ENCODE measurements around the gene DNAAF2.
"Not testable (repeated sequence)": the region's sequence is repeated elsewhere in the genome, so short reads cannot be mapped to it uniquely, and the experiment has no call there.

The DNAAF2 gene

GRCh38 chr14:49634547-49635334 lies at the start of gene DNAAF2:
Gene DNAAF2, minus strand, starts transcription at chr14:49635244. Its CDS starts 95 bp downstream, at chr14:49635149.
- DNase-seq (ENCODE audit: low spot score) = peak; percentile 44

GRCh38 chr14:49679271-49679670 lies 44.2 kb upstream of the DNAAF2 start:
- DNase-seq (ENCODE audit: low spot score) = no peak

GRCh38 chr14:49677643-49678042 lies 42.6 kb upstream of the DNAAF2 start:
- DNase-seq (ENCODE audit: low spot score) = no peak

- DNase-seq (ENCODE audit: low spot score) = no peak
Measured at GRCh38 chr14:49673586-49673985, 38.5 kb upstream of the DNAAF2 start.

GRCh38 chr14:49670475-49670874 lies 35.4 kb upstream of the DNAAF2 start:
- DNase-seq (ENCODE audit: low spot score) = no peak

GRCh38 chr14:49659526-49660455 lies 24.7 kb upstream of the DNAAF2 start:
- DNase-seq (ENCODE audit: low spot score) = no peak

GRCh38 chr14:49657500-49657899 lies 22.5 kb upstream of the DNAAF2 start:
- not testable (repeated sequence) for DNase-seq (ENCODE audit: low spot score)

- no peak for DNase-seq (ENCODE audit: low spot score)
Measured at GRCh38 chr14:49654511-49654910, 19.5 kb upstream of the DNAAF2 start.

- DNase-seq (ENCODE audit: low spot score) = no peak
Measured at GRCh38 chr14:49653508-49653907, 18.5 kb upstream of the DNAAF2 start.

GRCh38 chr14:49642163-49642562 lies 7.1 kb upstream of the DNAAF2 start:
- no peak for DNase-seq (ENCODE audit: low spot score)

GRCh38 chr14:49641697-49642129 lies 6.7 kb upstream of the DNAAF2 start:
- DNase-seq (ENCODE audit: low spot score) = peak; percentile 56

- no peak for DNase-seq (ENCODE audit: low spot score)
Measured at GRCh38 chr14:49640540-49641417, 5.7 kb upstream of the DNAAF2 start.

- no peak for DNase-seq (ENCODE audit: low spot score)
Measured at GRCh38 chr14:49637534-49638078, 2.6 kb upstream of the DNAAF2 start.

- DNase-seq (ENCODE audit: low spot score) = no peak
Measured at GRCh38 chr14:49636866-49637265, 1.8 kb upstream of the DNAAF2 start.

GRCh38 chr14:49633640-49634546 lies 1.2 kb downstream of the DNAAF2 start:
- peak; percentile 82 for DNase-seq (ENCODE audit: low spot score)

GRCh38 chr14:49623941-49624839 lies 10.9 kb downstream of the DNAAF2 start:
- DNase-seq (ENCODE audit: low spot score) = peak; percentile 19

GRCh38 chr14:49623387-49623786 lies 11.7 kb downstream of the DNAAF2 start:
- no peak for DNase-seq (ENCODE audit: low spot score)

- DNase-seq (ENCODE audit: low spot score) = no peak
Measured at GRCh38 chr14:49622022-49622607, 12.9 kb downstream of the DNAAF2 start.

Data from HuH-7 (cell line).